Keratinocyte (primary cell): ENCODE results near the gene OR1L8. TPM values are rescaled to one million over a fixed set of nuclear protein-coding genes. Genes with fewer than 3 reads are reported as not detected.

Source experiments
- DNase-seq: peaks from one replicate; pipeline ENCODE4 v3.0.0-alpha.2; 2011; ENCODE audit warnings: low read depth, missing footprints, low spot score
- FAIRE-seq: peaks from 2 replicates; lab custom pipeline; 2011; peaks lifted over from hg19 to GRCh38; lab: Jason Lieb, UNC
- H2AFZ ChIP-seq: 2 replicates; pipeline ENCODE4 v1.6.0; 2012; ENCODE audit warnings: low read length, control low read depth, inconsistent platforms; ENCODE audit not compliant: control insufficient read depth
- H3K27ac ChIP-seq: 2 replicates; pipeline ENCODE4 v1.5.1; 2011; ENCODE audit warnings: low read length; ENCODE audit not compliant: control insufficient read depth, insufficient read depth
- H3K27me3 ChIP-seq: 3 replicates; pipeline ENCODE4 v1.6.0; 2011; ENCODE audit warnings: low read length; ENCODE audit not compliant: control insufficient read depth, insufficient read depth; ENCODE audit errors: extremely low read depth
- H3K36me3 ChIP-seq, 2 experiments: 2 replicates in 1 of 2; 3 replicates in 1 of 2; pipeline ENCODE4 v1.5.1; 2011; ENCODE audit warnings: low read length in 2 of 2, mild to moderate bottlenecking in 1 of 2; ENCODE audit not compliant: control insufficient read depth in 2 of 2, insufficient read depth in 2 of 2; ENCODE audit errors: extremely low read depth in 1 of 2
- H3K4me1 ChIP-seq: 3 replicates; pipeline ENCODE4 v1.5.1; 2011; ENCODE audit warnings: low read length; ENCODE audit not compliant: control insufficient read depth, insufficient read depth; ENCODE audit errors: extremely low read depth
- H3K4me2 ChIP-seq: 3 replicates; pipeline ENCODE4 v1.6.0; 2011; ENCODE audit warnings: low read depth, low read length; ENCODE audit not compliant: control insufficient read depth, insufficient read depth; ENCODE audit errors: extremely low read depth
- H3K4me3 ChIP-seq, 3 experiments: fragments of 200-600 bp in 1 of 3; sonication (generic) in 1 of 3; 2 replicates in 2 of 3; 3 replicates in 1 of 3; pipeline ENCODE4 v1.5.1; 2011 to 2016; ENCODE audit warnings: low read length in 3 of 3, mild to moderate bottlenecking in 3 of 3, control low read depth in 2 of 3, inconsistent platforms in 1 of 3, low read depth in 1 of 3, mixed read lengths in 1 of 3, mixed run types in 1 of 3, moderate library complexity in 1 of 3; ENCODE audit not compliant: control insufficient read depth in 2 of 3, insufficient read depth in 2 of 3; ENCODE audit errors: extremely low read depth in 1 of 3
- H3K79me2 ChIP-seq: 2 replicates; pipeline ENCODE4 v1.6.0; 2012; ENCODE audit warnings: low read length; ENCODE audit not compliant: control insufficient read depth, insufficient read depth
- H3K9ac ChIP-seq: 3 replicates; pipeline ENCODE4 v1.6.0; 2011; ENCODE audit warnings: low read length; ENCODE audit not compliant: control insufficient read depth, insufficient read depth; ENCODE audit errors: extremely low read depth
- H3K9me1 ChIP-seq: 3 replicates; pipeline ENCODE4 v1.6.0; 2011; ENCODE audit warnings: low read length; ENCODE audit not compliant: control insufficient read depth, insufficient read depth; ENCODE audit errors: extremely low read depth
- H3K9me3 ChIP-seq: 2 replicates; pipeline ENCODE4 v1.5.1; 2012; ENCODE audit warnings: low read depth, low read length; ENCODE audit not compliant: control insufficient read depth
- H4K20me1 ChIP-seq: 3 replicates; pipeline ENCODE4 v1.6.0; 2011; ENCODE audit warnings: low read length; ENCODE audit not compliant: control insufficient read depth, insufficient read depth; ENCODE audit errors: extremely low read depth
- CTCF ChIP-seq, 3 experiments: IDR thresholded peaks in 1 of 3; conservative IDR thresholded peaks in 1 of 3; optimal IDR thresholded peaks in 1 of 3; 2 replicates in 2 of 3; 3 replicates in 1 of 3; pipeline versions ENCODE3 to v1.5.1; 2011; ENCODE audit warnings: low read length in 3 of 3, mild to moderate bottlenecking in 3 of 3, moderate library complexity in 2 of 3, control low read depth in 1 of 3, inconsistent platforms in 1 of 3; ENCODE audit not compliant: insufficient read depth in 2 of 3; ENCODE audit errors: extremely low read depth in 1 of 3
- EZH2 ChIP-seq: IDR thresholded peaks from one replicate; pipeline ENCODE4 v1.6.1; 2012; ENCODE audit warnings: inconsistent platforms, mild to moderate bottlenecking, low read length, moderate library complexity
- dilution Hi-C: fragments of 300-500 bp; cut with MboI; formaldehyde crosslinking; loops from one replicate; pipeline ENCODE4 v1.7.0; 2020; ENCODE audit warnings: low sequenced_read_pairs; ENCODE audit not compliant: extremely low pct_ligation_motif_present
- polyA plus RNA-seq, 5 experiments: library from polyadenylated mRNA; depleted of rRNA in 3 of 5; stranded (reverse) in 3 of 5; stranded (forward) in 1 of 5; unstranded in 1 of 5; fragments of >200 nt; gene quantifications; 1 replicate in 1 of 5; 2 replicates in 3 of 5; 3 replicates in 1 of 5; pipeline versions ENCODE4 v1.2.1 to v1.2.3, GENCODE V29; 2011 to 2012; ENCODE audit warnings: missing spikeins in 2 of 5, low read depth in 1 of 5, low replicate concordance in 1 of 5

OR1L8 gene
- polyA plus RNA-seq, 1 donor (not counting 4 experiments of a cell fraction or from before 2014, with no cell fraction given) = not detected

GRCh38 chr9:122519376-122519775 lies 63.8 kb downstream of the OR1L8 start:
- DNase-seq = no peak

GRCh38 chr9:122518841-122519240 lies 64.3 kb downstream of the OR1L8 start, which contains the start of gene OR1J4:
Gene OR1J4, plus strand, starts transcription at chr9:122519141. Its CDS starts 0 bp downstream, at chr9:122519141.
- no peaks in the 10 kb centered on the region for H3K27me3 ChIP-seq
- TF ChIP-seq CTCF (optimal IDR thresholded peaks at IDR 0.05 in 1 of 3, IDR thresholded peaks at IDR 0.05 in 1 of 3, conservative IDR thresholded peaks at IDR 0.05 in 1 of 3; ENCODE audit: extremely low read depth in 1 of 3, insufficient read depth in 2 of 3, low read length in 3 of 3) = no peak
- no peak for TF ChIP-seq EZH2

More at GRCh38 chr9:122519376-122519775, 63.8 kb downstream of the OR1L8 start:
- Histone ChIP-seq H2AFZ (no peak overlapping the region), H3K79me2 (no peaks in the 10 kb centered on the region), H3K27ac (no peak overlapping the region), H4K20me1 (no peaks in the 10 kb centered on the region), H3K4me1 (no peaks in the 10 kb centered on the region), H3K9me1 (no peaks in the 10 kb centered on the region), H3K36me3 (no peaks in the 10 kb centered on the region), H3K9me3 (no peaks in the 10 kb centered on the region), H3K27me3 (no peaks in the 10 kb centered on the region), H3K9ac (no peak overlapping the region), H3K4me3 (no peak overlapping the region), H3K4me2 (no peak overlapping the region)
- FAIRE-seq = no peak
- dilution Hi-C loops = loop anchor here (25.0 kb wide), 1 partner anchor 218 kb away; the partner anchor contains the start of gene OR1L6
- TF ChIP-seq EZH2 = no peak
- no peak for TF ChIP-seq CTCF (optimal IDR thresholded peaks at IDR 0.05 in 1 of 3, IDR thresholded peaks at IDR 0.05 in 1 of 3, conservative IDR thresholded peaks at IDR 0.05 in 1 of 3; ENCODE audit: extremely low read depth in 1 of 3, insufficient read depth in 2 of 3, low read length in 3 of 3)

More at GRCh38 chr9:122518841-122519240, 64.3 kb downstream of the OR1L8 start, which contains the start of gene OR1J4:
- dilution Hi-C loops = loop anchor here (25.0 kb wide), 1 partner anchor 218 kb away; the partner anchor contains the start of gene OR1L6
- no peak within 1 kb of the TSS for H3K27ac ChIP-seq
- no peaks in the 10 kb centered on the region for H3K9me1 ChIP-seq
- H3K4me1 ChIP-seq = no peaks in the 10 kb centered on the region
- no peaks in the 10 kb centered on the region for H3K36me3 ChIP-seq
- FAIRE-seq = no peak
- no peak within 1 kb of the TSS for H3K4me3 ChIP-seq
- no peaks in the 10 kb centered on the region for H4K20me1 ChIP-seq
- H3K79me2 ChIP-seq = no peaks in the 10 kb centered on the region
- H3K9ac ChIP-seq = no peak within 1 kb of the TSS
- DNase-seq = no peak
- H3K9me3 ChIP-seq = no peaks in the 10 kb centered on the region
- no peak within 1 kb of the TSS for H3K4me2 ChIP-seq
- H2AFZ ChIP-seq = no peak within 1 kb of the TSS
